Fibroblast of lung (primary cell): Measurements from ENCODE around the gene IGFLR1.

Source experiments
- CTCF ChIP-seq, 2 donors: IDR thresholded peaks in 1 of 2; conservative IDR thresholded peaks in 1 of 2; 1 replicate in 1 of 2; 2 replicates in 1 of 2; pipeline ENCODE4 v1.5.1; 2011 to 2012; ENCODE audit warnings: low read length in 2 of 2, control low read depth in 1 of 2, inconsistent platforms in 1 of 2, low read depth in 1 of 2, mild to moderate bottlenecking in 1 of 2
- EZH2 ChIP-seq: IDR thresholded peaks from 2 replicates; pipeline ENCODE4 v1.5.1; 2012; ENCODE audit warnings: low read length, control low read depth, mild to moderate bottlenecking; ENCODE audit errors: missing control alignments

- TF ChIP-seq EZH2 (no peak), CTCF (conservative IDR thresholded peaks at IDR 0.05 in 1 of 2, IDR thresholded peaks at IDR 0.05 in 1 of 2; ENCODE audit: low read depth in 1 of 2, low read length in 2 of 2) (no peak)
Measured at GRCh38 chr19:35777086-35777841, 35.0 kb upstream of the IGFLR1 start.
